Activated CD8-positive, alpha-beta memory T cell treated with anti-CD3 and anti-CD28 coated beads for 4 hours (primary cell): Measurements from ENCODE around the gene PRSS33.

Experiments used
- DNase-seq, 2 donors: peaks; one replicate each; pipeline ENCODE4 v3.0.0-alpha.2; 2020; ENCODE audit warnings: low read depth in 2 of 2

The PRSS33 gene

GRCh38 chr16:2763173-2763572 lies 24.2 kb downstream of the PRSS33 start:
- no peak for DNase-seq

- DNase-seq: no peak
Measured at GRCh38 chr16:2762711-2763110, 24.6 kb downstream of the PRSS33 start.

DNA sequence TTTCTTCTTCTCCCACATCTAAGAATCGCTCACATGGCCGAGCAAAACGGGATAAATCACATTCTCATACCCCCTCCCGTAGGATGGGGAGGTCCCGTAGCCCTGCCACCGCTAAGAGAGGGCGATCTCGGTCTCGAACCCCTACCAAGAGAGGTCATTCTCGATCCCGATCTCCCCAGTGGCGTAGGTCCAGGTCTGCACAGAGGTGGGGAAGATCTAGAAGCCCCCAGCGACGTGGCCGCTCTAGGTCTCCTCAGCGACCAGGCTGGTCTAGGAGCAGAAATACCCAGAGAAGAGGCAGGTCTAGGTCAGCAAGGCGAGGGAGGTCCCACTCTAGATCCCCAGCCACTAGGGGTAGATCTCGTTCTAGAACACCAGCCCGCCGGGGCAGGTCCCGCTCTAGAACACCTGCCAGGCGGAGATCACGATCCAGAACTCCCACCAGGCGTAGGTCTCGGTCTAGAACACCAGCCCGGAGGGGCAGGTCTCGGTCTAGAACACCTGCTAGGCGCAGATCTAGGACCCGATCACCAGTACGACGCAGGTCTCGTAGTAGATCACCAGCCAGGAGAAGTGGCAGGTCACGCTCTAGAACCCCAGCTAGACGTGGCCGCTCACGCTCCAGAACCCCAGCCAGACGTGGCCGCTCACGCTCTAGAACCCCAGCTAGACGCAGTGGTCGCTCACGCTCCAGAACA lies 25.3 kb downstream of the PRSS33 start:
- no peak for DNase-seq

DNA sequence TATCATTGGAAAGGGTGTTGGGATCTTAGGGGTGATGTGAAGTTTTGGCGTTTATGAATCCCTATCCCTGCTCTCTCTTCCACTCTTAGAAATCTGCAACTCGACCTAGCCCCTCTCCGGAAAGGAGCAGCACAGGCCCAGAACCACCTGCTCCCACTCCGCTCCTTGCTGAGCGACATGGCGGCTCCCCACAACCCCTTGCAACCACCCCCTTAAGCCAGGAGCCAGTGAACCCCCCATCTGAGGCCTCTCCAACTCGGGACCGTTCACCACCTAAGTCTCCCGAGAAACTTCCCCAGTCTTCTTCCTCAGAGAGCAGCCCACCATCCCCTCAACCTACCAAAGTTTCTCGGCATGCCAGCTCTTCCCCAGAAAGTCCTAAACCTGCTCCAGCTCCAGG lies 25.9 kb downstream of the PRSS33 start:
- no peak for DNase-seq

DNA sequence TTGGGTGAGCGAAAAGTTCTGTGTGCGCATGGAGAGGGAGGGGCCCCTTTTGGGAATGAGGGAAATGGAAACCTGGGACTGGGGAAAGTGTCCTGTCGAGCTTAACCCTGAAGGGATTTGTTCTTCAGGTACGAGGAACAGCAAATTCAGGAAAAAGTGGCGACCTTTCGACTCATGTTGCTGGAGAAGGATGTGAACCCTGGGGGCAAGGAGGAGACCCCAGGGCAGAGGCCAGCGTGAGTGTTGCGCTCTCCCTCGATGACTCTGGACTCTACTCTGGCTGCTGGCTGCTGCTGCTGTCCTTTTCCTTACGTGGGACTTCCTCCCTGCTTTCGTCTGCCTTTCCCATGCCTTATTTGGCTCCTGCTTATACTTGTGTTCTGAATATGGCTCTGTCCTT lies 30.0 kb downstream of the PRSS33 start:
- DNase-seq: no peak

DNA sequence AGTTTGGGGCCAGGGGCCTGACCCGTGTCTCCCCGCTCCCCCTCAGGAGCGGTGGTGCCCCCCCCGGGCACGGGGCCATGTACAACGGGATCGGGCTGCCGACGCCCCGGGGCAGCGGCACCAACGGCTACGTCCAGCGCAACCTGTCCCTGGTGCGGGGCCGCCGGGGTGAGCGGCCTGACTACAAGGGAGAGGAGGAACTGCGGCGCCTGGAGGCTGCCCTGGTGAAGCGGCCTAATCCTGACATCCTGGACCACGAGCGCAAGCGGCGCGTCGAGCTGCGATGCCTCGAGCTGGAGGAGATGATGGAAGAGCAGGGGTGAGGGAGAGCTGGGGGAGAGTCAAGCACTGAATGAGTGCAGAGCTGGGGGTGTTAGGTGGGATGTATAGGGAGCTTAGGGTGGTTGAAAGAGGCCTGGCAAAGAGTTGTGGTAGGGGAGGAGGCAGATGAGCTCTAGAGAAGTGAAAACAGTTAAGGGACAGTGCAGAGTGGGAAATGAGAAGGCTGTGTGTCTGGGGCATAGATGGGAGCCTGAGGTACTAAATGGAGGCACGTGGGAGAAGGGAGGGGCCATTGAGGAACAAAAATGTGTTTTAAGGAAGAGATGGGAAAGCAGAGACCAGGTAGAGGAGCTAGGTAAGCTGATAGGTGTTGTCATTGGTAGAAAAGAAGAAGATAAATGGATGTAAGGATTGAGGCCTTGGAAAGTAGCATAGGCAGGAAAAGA lies 30.9 kb downstream of the PRSS33 start:
- DNase-seq: no peak

DNA sequence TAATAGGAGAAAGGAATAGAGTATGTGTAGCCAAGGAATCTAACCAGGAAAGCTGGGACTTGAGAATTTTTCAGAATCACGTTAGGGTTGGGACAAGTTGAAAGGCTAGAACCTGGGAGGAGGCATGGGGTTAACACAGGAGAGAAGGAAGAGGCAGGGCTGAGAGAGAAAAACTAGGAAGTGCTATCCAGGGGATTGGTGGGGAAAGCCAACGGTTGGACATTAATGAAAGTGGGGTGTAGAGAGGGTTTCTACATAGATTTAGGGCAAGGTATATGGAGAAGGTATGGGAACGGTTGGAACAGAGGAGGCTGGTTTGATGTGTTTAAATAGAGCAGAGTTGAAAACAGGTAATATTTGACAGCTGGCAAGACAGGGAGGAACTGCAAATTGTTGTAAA lies 32.2 kb downstream of the PRSS33 start:
- no peak for DNase-seq

DNA sequence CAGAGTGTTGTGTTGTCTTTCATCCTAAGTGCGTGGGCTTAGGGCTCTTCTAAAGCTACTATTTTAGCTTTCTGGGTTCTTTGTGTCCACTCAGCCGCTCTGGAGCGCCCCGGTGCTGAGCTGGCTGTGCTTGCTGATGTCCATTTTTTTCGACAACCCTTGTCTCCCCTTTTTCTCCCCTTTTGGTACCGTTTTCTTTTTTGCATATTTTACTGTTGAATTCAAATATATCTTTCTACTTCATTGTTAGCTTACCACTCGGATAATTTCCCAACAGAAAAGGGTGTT lies 33.7 kb downstream of the PRSS33 start:
- no peak for DNase-seq

GRCh38 chr16:2752850-2753732 lies 34.3 kb downstream of the PRSS33 start:
- peak in 1 of 2 donors; percentile 32 for DNase-seq

- DNase-seq: peak; percentile 88 to 89
Measured at GRCh38 chr16:2752035-2752849, 35.1 kb downstream of the PRSS33 start, which contains the start of gene SRRM2. Gene SRRM2, plus strand, starts transcription at chr16:2752638. Its CDS starts 3,727 bp downstream, at chr16:2756365.

DNA sequence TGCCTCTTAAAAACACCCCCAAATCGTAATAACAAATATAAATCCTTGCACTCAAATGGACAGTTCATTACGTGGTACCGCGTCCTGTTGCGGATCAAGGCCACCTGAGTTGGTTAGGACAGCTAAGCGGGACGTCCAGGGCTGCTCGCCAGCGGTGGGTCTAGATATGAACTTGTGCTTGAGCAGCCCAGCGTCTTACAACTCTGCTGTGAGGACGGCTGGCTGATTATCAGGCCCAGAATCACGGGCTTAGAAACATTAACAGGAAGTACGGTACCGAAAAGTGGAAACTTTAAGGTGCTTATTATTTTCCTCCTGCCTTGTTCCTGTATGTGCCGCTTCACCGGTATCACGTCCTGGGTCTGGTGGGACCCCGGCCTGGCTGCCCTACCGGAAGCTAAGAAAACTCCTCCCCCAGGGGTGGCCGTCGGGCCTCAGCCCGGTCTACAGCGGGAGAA lies 35.8 kb downstream of the PRSS33 start:
- no peak for DNase-seq

DNA sequence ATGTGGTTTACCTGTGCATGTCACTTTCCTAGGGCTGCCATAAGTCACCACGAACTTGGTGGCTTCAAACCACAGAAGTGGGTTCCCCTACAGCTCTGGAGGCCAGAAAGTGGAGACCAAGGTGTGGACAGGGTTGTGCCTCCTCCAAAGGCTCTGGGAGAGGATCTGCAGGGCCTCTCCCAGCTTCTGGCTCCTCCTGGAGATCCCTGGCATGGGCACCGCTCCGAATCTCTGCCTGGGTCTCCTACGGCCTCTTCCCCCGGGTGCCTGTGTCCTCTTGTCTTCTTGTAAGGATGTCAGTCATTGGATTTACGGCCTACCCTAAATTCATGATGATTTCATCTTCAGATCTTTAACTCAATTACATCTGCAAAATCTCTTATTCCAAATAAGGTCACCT lies 37.4 kb downstream of the PRSS33 start:
- DNase-seq: no peak

DNA sequence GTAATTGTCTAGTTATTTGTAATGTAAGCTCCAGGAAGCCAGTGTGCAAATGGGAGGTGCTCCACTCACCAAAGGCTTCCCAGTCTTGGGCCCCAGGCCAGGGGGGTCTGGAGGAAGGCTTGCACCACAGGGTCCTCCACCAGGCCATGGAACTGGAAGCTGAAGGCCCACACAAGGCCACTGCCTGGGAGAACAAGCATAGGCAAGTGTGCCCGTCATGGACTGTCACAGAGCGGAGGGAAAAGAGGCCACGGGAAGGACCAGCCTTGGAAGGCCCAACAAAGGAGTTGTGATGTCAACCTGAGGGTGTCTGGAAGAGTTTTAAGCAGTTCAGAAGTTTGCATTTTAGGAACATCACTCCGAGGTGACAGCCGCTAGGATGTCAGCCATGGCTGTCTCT lies 37.9 kb downstream of the PRSS33 start:
- no peak for DNase-seq

GRCh38 chr16:2748757-2749455 lies 38.5 kb downstream of the PRSS33 start:
- no peak for DNase-seq

DNA sequence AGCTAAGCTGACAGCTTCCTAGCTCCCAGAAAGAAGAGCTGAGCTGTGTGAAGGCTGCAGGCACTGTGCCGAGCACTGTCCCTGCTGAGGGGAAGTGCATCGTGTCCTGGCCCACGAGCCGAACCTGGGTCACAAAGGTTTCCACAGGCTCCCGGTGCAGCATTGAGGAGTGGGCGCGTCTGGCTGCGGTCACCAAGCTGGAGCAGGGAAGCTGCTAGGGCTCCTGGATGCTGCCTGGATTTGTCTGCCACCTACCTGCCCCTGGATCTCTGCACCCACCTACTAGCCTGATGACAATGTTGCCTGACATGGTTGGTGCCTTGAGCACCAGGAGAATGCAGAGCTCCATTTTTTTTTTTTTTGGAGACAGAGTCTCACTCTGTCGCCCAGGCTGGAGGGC lies 41.4 kb downstream of the PRSS33 start:
- DNase-seq: no peak

DNA sequence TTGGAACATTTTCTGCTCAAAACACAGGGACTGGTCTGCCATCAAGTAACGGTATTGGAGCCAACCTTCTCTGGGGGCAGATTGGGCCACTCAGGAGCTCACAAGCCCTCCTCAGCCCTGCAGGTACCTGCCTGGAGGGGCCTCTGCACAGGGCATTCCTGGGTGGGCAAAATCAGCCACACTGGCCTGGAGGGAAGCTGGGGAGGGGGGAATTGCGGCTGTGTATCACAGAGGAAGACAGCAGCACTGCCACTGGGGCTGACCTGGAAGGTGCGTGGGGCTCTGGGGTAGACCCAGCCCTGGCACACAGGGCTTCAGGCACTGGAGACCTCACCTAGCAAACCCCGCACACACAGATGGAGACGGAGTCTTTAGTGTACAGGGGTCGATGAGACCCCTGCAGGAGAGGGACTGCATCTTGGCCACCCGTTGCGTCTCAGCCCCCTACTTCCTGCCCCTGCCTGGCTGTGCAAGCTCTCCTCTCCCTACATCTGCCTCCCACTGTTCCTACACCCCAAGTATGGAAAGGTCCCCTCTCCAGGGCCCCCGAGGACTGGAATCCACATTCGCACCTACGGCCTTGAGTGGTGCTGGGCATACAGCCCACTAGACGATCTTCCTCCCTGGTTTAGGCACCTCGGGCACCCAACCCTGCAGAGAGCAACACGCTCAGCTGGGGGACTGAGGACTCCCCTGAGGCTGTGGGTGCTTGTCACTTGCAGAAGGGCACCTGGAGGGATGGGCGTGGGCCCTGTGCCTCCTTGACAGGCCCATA lies 42.1 kb downstream of the PRSS33 start:
- DNase-seq: no peak

- DNase-seq: no peak
Measured at GRCh38 chr16:2744711-2745110, 42.6 kb downstream of the PRSS33 start.

GRCh38 chr16:2743007-2743810 lies 44.2 kb downstream of the PRSS33 start:
- DNase-seq: no peak

DNA sequence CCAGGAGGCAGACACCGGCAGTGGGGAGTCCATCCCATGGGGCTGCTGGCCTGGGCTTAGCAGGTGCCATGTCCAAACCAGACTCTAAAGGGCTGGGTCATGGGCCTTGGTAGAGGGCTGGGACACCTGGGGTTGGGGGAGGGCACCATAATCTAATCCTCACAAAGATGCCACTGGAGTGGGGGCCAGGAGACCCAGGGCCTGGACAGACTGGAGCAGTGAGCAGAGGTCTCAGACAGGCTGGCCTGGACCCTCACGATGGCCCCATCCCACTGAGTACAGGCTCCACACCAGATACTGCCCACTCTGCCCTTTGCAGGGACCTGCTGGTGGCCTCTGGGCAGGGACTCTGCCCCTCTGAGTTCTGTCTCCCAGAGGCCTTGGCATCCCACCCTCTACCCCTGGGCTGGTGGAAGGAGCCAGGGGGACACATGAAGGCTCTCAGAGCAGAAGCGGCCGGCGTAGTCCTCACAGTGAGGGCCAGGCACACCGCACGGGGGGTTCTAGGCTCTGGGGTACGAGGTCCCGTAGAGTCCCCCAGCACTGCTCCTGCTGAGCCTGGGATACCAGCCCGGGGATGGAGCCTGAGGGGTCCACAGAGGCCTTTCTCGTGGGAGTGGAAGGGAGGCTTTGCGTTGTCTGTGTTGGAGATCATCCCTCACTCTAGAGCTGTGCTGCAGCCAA lies 44.9 kb downstream of the PRSS33 start:
- DNase-seq: no peak
